Right lung (tissue), 5 donors: ENCODE results near the gene SYS1. TPM values are rescaled to one million over a fixed set of nuclear protein-coding genes. Genes with fewer than 3 reads are reported as not detected.

Experiments
- DNase-seq, 2 donors: peaks; one replicate each; pipeline ENCODE4 v3.0.0-alpha.2; 2013
- polyA plus RNA-seq, 5 donors: library from polyadenylated mRNA; unstranded; fragments of 120-200 nt; gene quantifications; one replicate each; pipeline versions ENCODE4 v1.2.1 to v1.2.3, GENCODE V29; 2013; ENCODE audit warnings: inconsistent platforms in 1 of 5, low replicate concordance in 1 of 5; ENCODE audit not compliant: insufficient read length in 5 of 5, insufficient read depth in 1 of 5

The SYS1 gene
- polyA plus RNA-seq, 5 donors, result 21.7 to 26.7 (median 22.9) TPM

DNA sequence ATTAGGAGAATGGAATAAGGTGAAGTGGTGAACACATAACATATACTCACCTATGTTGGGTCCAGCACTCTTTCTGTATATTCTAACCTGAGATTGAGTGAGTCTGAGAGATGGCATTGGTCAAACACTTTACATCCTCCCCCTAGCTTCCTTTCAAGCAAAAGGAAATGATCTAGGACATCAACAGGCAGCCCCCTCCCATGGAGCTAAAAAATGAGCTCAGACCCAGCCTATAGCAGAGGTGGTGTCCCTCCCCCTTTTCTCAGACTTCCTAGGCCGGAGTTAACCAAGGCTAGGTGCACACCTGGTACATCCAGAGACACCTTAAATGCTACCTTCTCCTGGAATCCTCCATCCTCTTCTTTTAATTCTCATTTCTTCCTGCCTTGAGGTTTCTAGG, 9.2 kb upstream of the SYS1 start:
- no peak for DNase-seq

GRCh38 chr20:45354423-45355208, 8.3 kb upstream of the SYS1 start:
- no peak for DNase-seq

DNA sequence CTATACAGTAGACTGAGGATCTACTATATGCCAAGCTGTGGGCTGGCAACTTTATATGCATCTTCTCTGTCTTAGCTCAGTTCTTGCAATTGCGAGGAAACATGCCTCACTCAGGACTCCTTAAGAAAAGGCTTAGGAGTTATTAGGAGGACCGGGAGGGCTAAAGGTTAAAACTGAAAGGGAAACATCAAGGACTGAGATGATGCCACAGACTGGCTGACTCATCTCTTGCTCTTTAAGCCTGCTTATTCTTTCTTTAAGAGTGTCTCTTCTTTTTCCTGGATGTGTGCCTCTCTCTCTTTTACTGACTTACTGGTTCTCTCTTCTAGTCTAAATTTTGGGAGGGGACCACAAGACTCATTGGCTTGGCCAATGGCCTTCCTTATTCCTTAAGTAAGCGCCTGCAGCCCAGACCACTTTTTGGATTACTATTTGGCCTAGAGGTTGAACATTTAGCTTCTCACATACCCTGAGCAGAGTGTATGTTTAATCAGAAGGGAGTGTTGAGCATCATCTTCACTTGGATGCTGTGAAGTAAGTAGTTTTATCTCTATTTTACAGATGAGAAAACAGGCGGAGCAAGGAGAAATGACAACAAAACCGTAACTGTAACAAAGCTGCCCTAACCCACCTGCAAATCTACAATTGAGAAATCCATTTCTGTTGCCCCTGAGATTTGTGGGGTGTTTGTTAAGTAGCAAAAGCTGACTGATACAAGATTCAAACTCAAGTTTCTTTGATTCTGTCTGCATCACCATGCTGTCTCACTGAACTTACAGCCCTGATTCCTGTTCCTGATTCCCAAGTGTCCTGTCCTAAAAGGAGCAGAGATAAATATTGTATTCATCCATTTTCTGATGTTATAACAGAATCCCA, 7.5 kb upstream of the SYS1 start:
- DNase-seq, result no peak

GRCh38 chr20:45358282-45359068, 4.5 kb upstream of the SYS1 start:
- DNase-seq, result no peak

GRCh38 chr20:45359069-45359405, 3.9 kb upstream of the SYS1 start:
- no peak for DNase-seq

- no peak for DNase-seq
Measured at GRCh38 chr20:45359406-45360148, 3.4 kb upstream of the SYS1 start.

DNA sequence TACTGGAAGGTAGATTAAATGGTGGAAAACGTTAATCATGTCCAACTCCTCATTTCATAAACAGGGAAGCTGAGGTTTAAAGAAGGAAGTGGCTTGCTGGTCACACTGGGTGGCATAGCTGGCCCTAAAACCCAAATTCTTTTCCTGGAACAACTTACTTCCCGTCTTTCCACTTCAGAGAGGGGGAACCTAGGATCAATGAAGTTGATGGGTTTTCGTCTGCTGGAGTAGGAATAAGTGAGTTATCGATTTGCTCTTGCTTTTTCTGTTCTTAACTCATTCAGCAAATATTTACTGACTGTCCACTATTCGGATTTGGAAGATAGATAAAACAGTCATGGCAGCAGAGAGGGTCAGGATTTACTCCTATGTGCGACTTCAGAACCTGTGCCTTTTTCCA, 1.2 kb upstream of the SYS1 start:
- no peak for DNase-seq

GRCh38 chr20:45363611-45364492, 896 bp downstream of the SYS1 start:
- no peak for DNase-seq

- no peak for DNase-seq
Measured at GRCh38 chr20:45365444-45365970, 2.6 kb downstream of the SYS1 start.

DNA sequence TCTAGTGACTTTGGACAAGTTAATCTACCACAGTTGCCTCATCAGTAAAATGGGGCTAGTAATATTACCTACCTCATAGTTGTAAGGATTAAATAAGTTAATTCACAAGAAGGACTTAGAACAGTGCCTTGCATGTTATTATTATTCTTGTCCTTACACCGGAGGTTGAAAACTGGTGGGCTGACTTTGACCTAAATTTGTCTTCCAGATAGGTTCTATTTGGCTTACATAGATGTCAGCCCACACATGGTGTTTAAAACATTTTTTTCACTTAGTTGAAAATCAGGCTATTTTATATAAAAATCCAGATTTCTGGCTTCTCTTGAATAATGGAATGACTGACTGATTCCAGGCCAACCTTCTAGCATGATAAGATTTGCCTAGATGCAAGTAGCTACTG, 3.2 kb downstream of the SYS1 start:
- DNase-seq, result no peak

- DNase-seq, result no peak
Measured at GRCh38 chr20:45366631-45367030, 3.7 kb downstream of the SYS1 start.

GRCh38 chr20:45367126-45367525, 4.2 kb downstream of the SYS1 start:
- no peak for DNase-seq

DNA sequence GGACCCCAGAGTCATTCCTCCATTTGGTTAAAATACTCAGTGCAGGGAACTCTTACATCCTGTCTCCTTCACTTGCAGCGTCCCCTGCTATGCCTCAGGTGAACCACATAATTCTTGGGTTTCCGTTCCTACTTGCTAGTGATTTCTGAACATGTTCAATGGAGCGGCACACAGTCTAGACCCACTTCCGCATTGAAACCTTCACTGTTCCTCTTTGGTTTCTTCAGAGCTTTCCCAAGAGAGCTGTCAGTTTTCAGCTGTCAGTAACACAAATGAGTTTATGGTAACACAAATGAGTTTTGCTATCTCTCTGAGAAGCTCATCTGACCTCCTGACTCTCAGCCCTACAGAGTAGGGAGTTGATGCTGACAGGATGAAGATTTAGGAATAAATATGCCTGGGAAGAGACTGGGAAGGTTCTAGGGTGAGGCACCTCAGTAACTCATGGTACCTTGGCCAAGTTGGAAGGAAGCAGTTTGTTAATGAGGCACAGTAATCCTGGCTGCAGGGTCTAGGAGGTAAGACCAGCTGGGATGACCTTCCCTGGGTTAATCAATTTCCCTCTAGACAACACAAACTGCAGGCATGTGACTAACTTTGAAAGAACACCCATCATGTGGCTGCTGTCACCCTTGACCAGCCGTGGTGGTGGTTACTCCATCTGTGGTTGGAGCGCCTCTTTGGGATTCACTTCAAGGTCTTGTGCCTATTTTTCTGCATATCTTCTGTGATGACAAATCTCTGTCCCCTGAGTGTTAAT, 5.4 kb downstream of the SYS1 start:
- no peak for DNase-seq

GRCh38 chr20:45370571-45371160, 7.7 kb downstream of the SYS1 start:
- no peak for DNase-seq

- no peak for DNase-seq
Measured at GRCh38 chr20:45372241-45372640, 9.3 kb downstream of the SYS1 start.

GRCh38 chr20:45372646-45373352, 9.8 kb downstream of the SYS1 start:
- no peak for DNase-seq

GRCh38 chr20:45373353-45374100, 10.6 kb downstream of the SYS1 start:
- peak; percentile 61 to 68 for DNase-seq

DNA sequence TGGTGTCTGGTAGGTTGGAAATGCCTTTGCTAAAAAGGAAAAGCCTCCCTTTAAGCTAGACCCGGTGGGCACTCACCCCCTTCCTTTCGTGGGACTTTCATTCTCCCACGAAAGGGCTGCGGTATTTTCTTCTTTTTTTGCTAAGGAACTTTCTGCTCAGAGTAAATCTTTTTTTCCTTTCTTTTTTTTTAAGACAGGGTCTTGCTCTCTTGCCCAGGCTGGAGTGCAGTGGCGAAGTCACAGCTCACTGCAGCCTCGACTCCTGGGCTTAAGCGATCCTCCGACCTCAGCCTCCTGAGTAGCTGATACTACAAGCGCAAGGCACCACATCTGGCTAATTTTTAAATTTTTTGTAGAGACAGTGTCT, 11.1 kb downstream of the SYS1 start:
- DNase-seq, result no peak
